Duodenal mucosa (tissue), 2 donors: Measurements from ENCODE around the gene EFTUD2.

Source experiments
- H3K27ac ChIP-seq: one replicate; pipeline ENCODE4 v1.7.0; 2013; ENCODE audit warnings: low read depth, low read length
- H3K27me3 ChIP-seq, 2 donors: one replicate each; pipeline ENCODE4 v1.7.0; 2013; ENCODE audit warnings: low read length in 2 of 2, control low read depth in 1 of 2; ENCODE audit not compliant: insufficient read depth in 2 of 2, control insufficient read depth in 1 of 2
- H3K36me3 ChIP-seq, 2 donors: one replicate each; pipeline ENCODE4 v1.7.0; 2013; ENCODE audit warnings: low read length in 2 of 2, control low read depth in 1 of 2; ENCODE audit not compliant: insufficient read depth in 2 of 2, control insufficient read depth in 1 of 2
- H3K4me1 ChIP-seq, 2 donors: one replicate each; pipeline ENCODE4 v1.7.0; 2013; ENCODE audit warnings: low read length in 2 of 2, control low read depth in 1 of 2; ENCODE audit not compliant: insufficient read depth in 2 of 2, control insufficient read depth in 1 of 2
- H3K4me3 ChIP-seq, 2 donors: one replicate each; pipeline ENCODE4 v1.7.0; 2013; ENCODE audit warnings: low read length in 2 of 2, low read depth in 1 of 2
- H3K9ac ChIP-seq, 2 donors: one replicate each; pipeline ENCODE4 v1.7.0; 2013; ENCODE audit warnings: low read length in 2 of 2, low read depth in 1 of 2
- H3K9me3 ChIP-seq, 2 donors: one replicate each; pipeline ENCODE4 v1.7.0; 2013; ENCODE audit warnings: low read length in 2 of 2, control low read depth in 1 of 2; ENCODE audit not compliant: control insufficient read depth in 1 of 2

The EFTUD2 gene

DNA sequence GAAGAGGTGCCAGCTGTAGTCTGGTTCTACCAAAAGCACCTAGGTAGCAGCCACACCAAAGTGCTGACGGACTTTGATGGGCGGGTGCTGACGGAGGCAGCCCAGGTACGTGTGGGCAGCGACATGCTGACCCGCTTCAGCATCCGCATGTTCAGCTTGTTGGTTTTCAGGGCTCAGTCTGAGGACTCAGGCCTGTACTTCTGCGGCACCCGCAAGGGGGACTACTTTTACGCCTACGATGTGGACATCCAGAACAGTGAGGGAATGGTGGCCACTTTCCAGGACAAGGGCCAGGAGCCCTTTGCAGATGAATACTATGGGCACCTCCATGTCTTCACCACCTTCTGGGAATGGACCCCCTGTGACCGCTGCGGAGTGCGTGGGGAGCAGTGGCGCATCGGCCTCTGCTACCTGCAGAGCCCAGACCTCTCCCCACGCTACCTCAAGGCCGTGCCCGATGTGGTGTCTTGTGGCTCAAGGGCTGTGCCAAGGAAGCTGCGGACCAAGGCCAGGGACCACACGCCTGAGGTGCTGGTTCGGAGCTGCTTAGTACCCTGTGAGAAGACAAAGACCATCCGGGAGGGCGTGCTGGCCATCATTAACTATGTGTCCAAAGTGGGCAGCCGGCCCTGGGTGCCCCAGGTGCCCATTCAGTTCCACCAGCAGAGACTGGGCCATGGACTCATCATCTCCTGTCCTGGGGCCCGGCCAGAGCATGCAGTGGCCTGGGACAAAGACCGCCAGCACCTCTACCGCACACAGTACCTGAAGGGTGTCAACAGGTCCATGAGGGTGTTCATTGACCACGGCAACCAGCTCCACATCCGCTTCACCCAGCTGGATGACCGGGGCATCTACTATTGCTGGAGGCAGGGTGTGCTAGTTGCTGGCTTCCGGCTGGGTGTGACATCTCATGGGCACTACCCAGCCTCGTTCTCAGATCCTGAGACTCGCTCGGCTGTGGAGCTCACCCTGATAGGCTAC lies 5.0 kb upstream of the EFTUD2 start:
- H3K4me1 ChIP-seq: peaks cover 37 to 38% of the 10 kb centered on the region in 2 donors

DNA sequence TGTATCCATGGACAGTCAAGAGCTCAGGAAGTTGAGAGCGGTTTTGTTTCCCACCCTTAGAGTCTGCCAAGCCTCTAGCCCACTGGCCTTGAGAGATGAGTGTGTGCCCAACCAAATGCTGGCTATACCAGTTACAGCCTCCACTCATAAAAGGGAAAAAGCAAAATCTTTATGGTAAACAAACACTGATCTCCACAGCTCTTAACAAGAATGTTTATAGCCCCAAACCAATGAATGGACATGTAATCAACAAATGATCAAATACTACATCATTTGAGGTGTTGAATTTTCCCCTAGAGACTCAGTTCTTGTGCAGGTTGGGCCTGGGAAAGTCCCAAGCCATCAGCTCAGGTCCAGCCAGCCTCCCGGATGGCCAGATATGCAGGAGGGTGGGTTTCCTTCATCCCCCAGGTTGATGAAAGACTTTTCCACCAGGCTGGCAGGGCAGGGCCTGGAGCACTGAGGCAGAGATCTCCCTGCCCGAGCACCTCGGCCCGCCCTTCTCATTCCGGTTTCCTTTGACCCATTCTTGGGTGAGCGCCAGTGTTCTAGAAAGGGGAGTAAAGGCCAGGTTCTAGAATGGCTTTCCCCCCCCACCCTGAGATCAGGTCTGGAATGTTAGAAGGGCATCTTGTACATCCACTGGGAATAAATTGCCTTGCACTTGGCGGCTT lies 3.9 kb upstream of the EFTUD2 start:
- Histone ChIP-seq H3K9me3 (no peaks in the 10 kb centered on the region), H3K4me1 (peaks cover 37 to 47% of the 10 kb centered on the region in 2 donors), H3K27me3 (no peaks in the 10 kb centered on the region), H3K27ac (no peak overlapping the region), H3K36me3 (no peaks in the 10 kb centered on the region), H3K9ac (no peak overlapping the region), H3K4me3 (no peak overlapping the region)

More for the DNA sequence above, 5.0 kb upstream of the EFTUD2 start:
- Histone ChIP-seq H3K9ac (no peak overlapping the region), H3K27me3 (no peaks in the 10 kb centered on the region), H3K9me3 (no peaks in the 10 kb centered on the region), H3K27ac (no peak overlapping the region), H3K4me3 (no peak overlapping the region), H3K36me3 (no peaks in the 10 kb centered on the region)

DNA sequence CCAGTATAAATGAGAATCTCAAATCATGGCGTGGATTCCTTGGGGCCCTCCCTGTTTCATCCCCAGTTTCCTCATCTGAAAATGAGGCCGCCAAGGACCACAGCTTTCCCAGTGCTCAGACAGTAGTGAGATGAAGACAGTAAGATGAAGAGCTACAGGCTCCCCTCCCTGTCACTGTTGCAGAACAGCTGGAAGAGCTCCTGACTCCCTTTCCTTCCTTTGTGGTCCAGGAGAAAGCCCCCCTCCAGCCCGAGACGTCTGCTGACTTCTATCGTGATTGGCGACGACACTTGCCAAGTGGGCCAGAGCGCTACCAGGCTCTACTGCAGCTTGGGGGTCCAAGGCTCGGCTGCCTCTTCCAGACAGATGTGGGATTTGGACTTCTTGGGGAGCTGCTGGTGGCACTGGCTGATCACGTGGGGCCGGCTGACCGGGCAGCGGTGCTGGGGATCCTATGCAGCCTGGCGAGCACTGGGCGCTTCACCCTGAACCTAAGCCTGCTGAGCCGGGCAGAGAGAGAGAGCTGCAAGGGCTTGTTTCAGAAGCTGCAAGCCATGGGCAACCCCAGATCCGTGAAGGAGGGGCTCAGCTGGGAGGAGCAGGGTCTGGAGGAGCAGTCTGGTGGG lies 3.0 kb upstream of the EFTUD2 start:
- Histone ChIP-seq H3K9me3 (no peaks in the 10 kb centered on the region), H3K27ac (no peak overlapping the region), H3K27me3 (no peaks in the 10 kb centered on the region), H3K4me1 (peaks cover 37 to 49% of the 10 kb centered on the region in 2 donors), H3K4me3 (no peak overlapping the region), H3K36me3 (no peaks in the 10 kb centered on the region), H3K9ac (no peak overlapping the region)

DNA sequence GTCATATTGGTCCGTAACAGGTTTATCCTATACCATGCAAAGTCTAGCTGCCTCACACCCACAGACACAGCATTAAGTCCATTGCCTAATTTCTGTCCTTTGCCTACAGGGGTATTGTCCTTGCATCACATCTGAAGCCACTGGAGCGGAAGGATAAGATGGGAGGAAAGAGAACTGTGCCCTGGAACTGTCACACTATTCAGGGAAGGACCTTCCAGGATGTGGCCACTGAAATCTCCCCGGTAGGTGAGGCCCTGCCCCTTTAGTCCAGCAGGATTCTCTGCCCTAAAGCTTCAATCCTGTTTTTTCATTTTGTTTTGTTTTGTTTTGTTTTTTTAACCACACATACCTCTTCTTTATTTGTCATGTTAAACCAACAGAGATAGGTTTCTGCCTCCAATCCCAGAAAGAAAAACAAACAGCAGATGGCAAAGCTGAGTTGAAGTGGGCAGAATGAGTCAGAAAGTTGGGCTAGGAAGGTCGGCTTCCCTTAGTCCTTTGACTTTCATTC lies 2.2 kb upstream of the EFTUD2 start:
- H3K27me3 ChIP-seq: no peaks in the 10 kb centered on the region
- H3K4me3 ChIP-seq: no peak overlapping the region
- H3K4me1 ChIP-seq: peaks cover 34 to 46% of the 10 kb centered on the region in 2 donors
- no peak overlapping the region for H3K27ac ChIP-seq
- no peaks in the 10 kb centered on the region for H3K9me3 ChIP-seq
- no peak overlapping the region for H3K9ac ChIP-seq
- H3K36me3 ChIP-seq: no peaks in the 10 kb centered on the region

DNA sequence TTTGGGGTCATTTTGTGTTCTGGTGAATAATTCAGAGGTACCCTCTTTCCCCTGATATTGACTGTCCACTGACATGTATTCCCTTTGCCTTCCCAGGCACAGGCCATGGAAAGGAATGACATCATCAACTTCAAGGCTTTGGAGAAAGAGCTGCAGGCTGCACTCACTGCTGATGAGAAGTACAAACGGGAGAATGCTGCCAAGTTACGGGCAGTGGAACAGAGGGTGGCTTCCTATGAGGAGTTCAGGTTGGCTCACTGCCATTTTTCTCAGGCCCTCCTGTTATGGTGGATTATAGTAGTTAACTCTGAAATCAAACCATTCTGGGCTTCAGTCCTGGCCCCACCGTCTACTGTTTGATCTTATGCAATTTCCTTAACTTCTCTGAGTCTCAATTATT lies 1.6 kb upstream of the EFTUD2 start:
- Histone ChIP-seq H3K27me3 (no peaks in the 10 kb centered on the region), H3K36me3 (no peaks in the 10 kb centered on the region), H3K27ac (no peak overlapping the region), H3K9ac (no peak overlapping the region), H3K4me3 (no peak overlapping the region), H3K9me3 (no peaks in the 10 kb centered on the region), H3K4me1 (peaks cover 29 to 41% of the 10 kb centered on the region in 2 donors)

DNA sequence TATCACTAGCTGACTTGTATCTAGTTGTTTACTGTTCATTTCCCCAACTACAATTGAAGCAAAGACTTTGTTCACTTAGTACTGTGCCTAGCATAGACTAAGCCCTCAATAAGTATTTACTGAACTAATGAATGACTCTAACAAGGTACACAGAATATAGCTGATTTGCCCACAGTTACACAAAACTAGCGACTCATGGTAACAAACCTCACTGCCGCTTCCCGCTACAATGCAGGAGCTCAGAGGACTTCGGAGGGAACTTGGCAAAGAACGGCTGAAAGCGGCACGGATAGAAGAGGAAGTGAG lies 524 bp downstream of the EFTUD2 start:
- peaks cover 3 to 4% of the 10 kb centered on the region in 2 donors for H3K36me3 ChIP-seq
- H3K27ac ChIP-seq: peak overlapping the region; percentile 97
- H3K9ac ChIP-seq: peak overlapping the region; percentile 89 to 98
- no peaks in the 10 kb centered on the region for H3K9me3 ChIP-seq
- peak overlapping the region; percentile 93 to 99 for H3K4me3 ChIP-seq
- H3K4me1 ChIP-seq: peaks cover 16 to 26% of the 10 kb centered on the region in 2 donors
- no peaks in the 10 kb centered on the region for H3K27me3 ChIP-seq

DNA sequence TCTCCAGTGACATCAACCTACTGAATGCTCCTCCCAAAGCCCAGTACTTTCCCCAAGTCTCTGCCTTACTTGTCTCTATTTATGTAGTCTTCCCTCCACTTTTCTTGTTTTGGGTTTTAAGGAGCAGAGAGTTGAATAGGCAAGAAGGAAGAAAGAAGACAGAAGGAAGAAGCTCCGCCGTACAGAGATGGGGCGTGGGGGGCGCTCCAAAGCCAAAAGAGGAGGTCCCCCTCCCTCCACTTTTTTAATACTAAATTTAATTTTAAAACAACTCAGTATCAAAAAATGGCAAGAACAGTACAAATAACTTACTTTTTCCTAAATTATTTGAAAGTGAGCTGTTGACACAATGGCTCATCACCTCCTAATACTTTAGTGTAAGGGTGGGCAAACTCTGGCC lies 4.6 kb downstream of the EFTUD2 start:
- peaks cover 6 to 29% of the 10 kb centered on the region in 2 donors for H3K36me3 ChIP-seq
- H3K9ac ChIP-seq: no peak overlapping the region
- H3K27ac ChIP-seq: no peak overlapping the region
- H3K4me3 ChIP-seq: no peak overlapping the region
- no peaks in the 10 kb centered on the region for H3K9me3 ChIP-seq
- no peaks in the 10 kb centered on the region for H3K27me3 ChIP-seq
- H3K4me1 ChIP-seq: peaks cover 0 to 11% of the 10 kb centered on the region in 2 donors

DNA sequence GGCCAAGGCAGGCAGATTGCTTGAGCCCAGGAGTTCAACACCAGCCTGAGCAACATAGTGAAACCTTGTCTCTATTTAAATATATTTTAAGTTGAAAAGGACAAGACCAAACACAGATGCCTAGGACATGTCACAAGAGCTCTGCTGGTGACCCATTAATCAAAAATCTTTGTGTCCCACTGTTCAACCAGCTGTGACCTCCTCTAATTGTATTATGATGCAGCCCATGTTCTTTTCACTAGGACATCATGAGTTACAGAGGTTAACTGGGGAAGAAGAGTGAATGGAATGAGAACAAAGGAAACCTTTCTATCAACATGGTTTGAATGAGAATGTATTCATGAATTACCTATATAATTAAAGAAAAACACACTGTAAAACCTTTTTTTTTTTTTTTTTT lies 7.0 kb downstream of the EFTUD2 start:
- Histone ChIP-seq H3K9ac (no peak overlapping the region), H3K36me3 (peaks cover 6 to 34% of the 10 kb centered on the region in 2 donors), H3K4me3 (no peak overlapping the region), H3K27ac (no peak overlapping the region), H3K4me1 (peaks cover 0 to 6% of the 10 kb centered on the region in 2 donors), H3K9me3 (no peaks in the 10 kb centered on the region), H3K27me3 (no peaks in the 10 kb centered on the region)

DNA sequence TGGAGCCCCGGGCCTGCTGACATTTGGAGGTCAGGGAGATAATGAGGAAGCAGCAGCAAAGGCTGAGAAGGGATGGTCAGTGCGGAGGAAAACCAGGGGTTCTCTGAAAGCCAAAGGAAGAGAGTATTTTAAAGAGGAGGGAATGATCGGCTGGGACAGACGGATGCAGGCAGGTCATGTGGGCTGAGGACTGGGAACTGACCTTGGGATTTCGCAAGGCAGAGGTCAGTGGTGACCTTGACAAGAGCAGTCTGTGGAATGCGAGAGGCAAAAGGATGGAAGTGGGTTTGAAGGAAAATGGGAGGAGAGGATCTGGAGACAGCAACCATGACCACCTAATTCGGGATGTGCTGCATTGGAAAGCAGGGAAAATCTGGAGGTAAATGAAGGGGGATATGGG lies 10.2 kb downstream of the EFTUD2 start:
- H3K27me3 ChIP-seq: no peaks in the 10 kb centered on the region
- no peak overlapping the region for H3K4me3 ChIP-seq
- peaks cover 16 to 57% of the 10 kb centered on the region in 2 donors for H3K36me3 ChIP-seq
- H3K9me3 ChIP-seq: no peaks in the 10 kb centered on the region
- H3K9ac ChIP-seq: no peak overlapping the region
- peaks cover 0 to 6% of the 10 kb centered on the region in 2 donors for H3K4me1 ChIP-seq
- H3K27ac ChIP-seq: no peak overlapping the region
